Measurements from ENCODE around the gene NHERF1. TPM values are rescaled to one million over a fixed set of nuclear protein-coding genes. Genes with fewer than 3 reads are reported as not detected.

The NHERF1 gene
- polyA plus RNA-seq, 1 donor (not counting 4 experiments of a cell fraction or from before 2014, with no cell fraction given) = 45.6 TPM

GRCh38 chr17:74739227-74739831, 9.1 kb upstream of the NHERF1 start:
- Histone ChIP-seq H3K9me3 (ENCODE audit: control insufficient read depth, low read depth, low read length) (no peaks in the 10 kb centered on the region), H3K27me3 (ENCODE audit: control insufficient read depth, extremely low read depth, insufficient read depth, low read length) (peaks cover 50% of the 10 kb centered on the region), H3K4me2 (ENCODE audit: control insufficient read depth, extremely low read depth, insufficient read depth, low read depth, low read length) (no peak overlapping the region), H3K9ac (ENCODE audit: control insufficient read depth, extremely low read depth, insufficient read depth, low read length) (no peak overlapping the region), H3K27ac (ENCODE audit: control insufficient read depth, insufficient read depth, low read length) (no peak overlapping the region), H3K4me1 (ENCODE audit: control insufficient read depth, extremely low read depth, insufficient read depth, low read length) (peaks cover 2% of the 10 kb centered on the region), H3K4me3 (ENCODE audit: control insufficient read depth in 2 of 3, extremely low read depth in 1 of 3, insufficient read depth in 2 of 3, low read depth in 1 of 3, low read length in 3 of 3) (no peak overlapping the region), H3K9me1 (ENCODE audit: control insufficient read depth, extremely low read depth, insufficient read depth, low read length) (no peaks in the 10 kb centered on the region), H4K20me1 (ENCODE audit: control insufficient read depth, extremely low read depth, insufficient read depth, low read length) (peaks cover 2% of the 10 kb centered on the region), H2AFZ (ENCODE audit: control insufficient read depth, low read length) (no peak overlapping the region), H3K36me3 (ENCODE audit: control insufficient read depth in 2 of 2, extremely low read depth in 1 of 2, insufficient read depth in 2 of 2, low read length in 2 of 2) (no peaks in the 10 kb centered on the region), H3K79me2 (ENCODE audit: control insufficient read depth, insufficient read depth, low read length) (no peaks in the 10 kb centered on the region)
- no peak for FAIRE-seq
- DNase-seq (ENCODE audit: low read depth, low spot score) = no peak
- TF ChIP-seq EZH2 (IDR thresholded peaks at IDR 0.05; ENCODE audit: low read length) = no peak
- TF ChIP-seq, protein P1, sequence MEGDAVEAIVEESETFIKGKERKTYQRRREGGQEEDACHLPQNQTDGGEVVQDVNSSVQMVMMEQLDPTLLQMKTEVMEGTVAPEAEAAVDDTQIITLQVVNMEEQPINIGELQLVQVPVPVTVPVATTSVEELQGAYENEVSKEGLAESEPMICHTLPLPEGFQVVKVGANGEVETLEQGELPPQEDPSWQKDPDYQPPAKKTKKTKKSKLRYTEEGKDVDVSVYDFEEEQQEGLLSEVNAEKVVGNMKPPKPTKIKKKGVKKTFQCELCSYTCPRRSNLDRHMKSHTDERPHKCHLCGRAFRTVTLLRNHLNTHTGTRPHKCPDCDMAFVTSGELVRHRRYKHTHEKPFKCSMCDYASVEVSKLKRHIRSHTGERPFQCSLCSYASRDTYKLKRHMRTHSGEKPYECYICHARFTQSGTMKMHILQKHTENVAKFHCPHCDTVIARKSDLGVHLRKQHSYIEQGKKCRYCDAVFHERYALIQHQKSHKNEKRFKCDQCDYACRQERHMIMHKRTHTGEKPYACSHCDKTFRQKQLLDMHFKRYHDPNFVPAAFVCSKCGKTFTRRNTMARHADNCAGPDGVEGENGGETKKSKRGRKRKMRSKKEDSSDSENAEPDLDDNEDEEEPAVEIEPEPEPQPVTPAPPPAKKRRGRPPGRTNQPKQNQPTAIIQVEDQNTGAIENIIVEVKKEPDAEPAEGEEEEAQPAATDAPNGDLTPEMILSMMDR (optimal IDR thresholded peaks at IDR 0.05 in 1 of 3, IDR thresholded peaks at IDR 0.05 in 1 of 3, conservative IDR thresholded peaks at IDR 0.05 in 1 of 3; ENCODE audit: extremely low read depth in 1 of 3, insufficient read depth in 2 of 3, low read length in 3 of 3) = no peak
- dilution Hi-C loops (cut with MboI; ENCODE audit: extremely low pct_ligation_motif_present, low sequenced_read_pairs) = no loop called here

- H2AFZ ChIP-seq (ENCODE audit: control insufficient read depth, low read length) = no peak overlapping the region
- H3K4me2 ChIP-seq (ENCODE audit: control insufficient read depth, extremely low read depth, insufficient read depth, low read depth, low read length) = no peak overlapping the region
- no peaks in the 10 kb centered on the region for H3K9me1 ChIP-seq (ENCODE audit: control insufficient read depth, extremely low read depth, insufficient read depth, low read length)
- no peak overlapping the region for H3K27ac ChIP-seq (ENCODE audit: control insufficient read depth, insufficient read depth, low read length)
- no peak for FAIRE-seq
- no peaks in the 10 kb centered on the region for H3K9me3 ChIP-seq (ENCODE audit: control insufficient read depth, low read depth, low read length)
- TF ChIP-seq, protein P1 (optimal IDR thresholded peaks at IDR 0.05 in 1 of 3, IDR thresholded peaks at IDR 0.05 in 1 of 3, conservative IDR thresholded peaks at IDR 0.05 in 1 of 3; ENCODE audit: extremely low read depth in 1 of 3, insufficient read depth in 2 of 3, low read length in 3 of 3) = no peak
- no peak for TF ChIP-seq EZH2 (IDR thresholded peaks at IDR 0.05; ENCODE audit: low read length)
- dilution Hi-C loops (cut with MboI; ENCODE audit: extremely low pct_ligation_motif_present, low sequenced_read_pairs) = no loop called here
- H3K79me2 ChIP-seq (ENCODE audit: control insufficient read depth, insufficient read depth, low read length) = no peaks in the 10 kb centered on the region
- peaks cover 7% of the 10 kb centered on the region for H3K4me1 ChIP-seq (ENCODE audit: control insufficient read depth, extremely low read depth, insufficient read depth, low read length)
- H4K20me1 ChIP-seq (ENCODE audit: control insufficient read depth, extremely low read depth, insufficient read depth, low read length) = peaks cover 2% of the 10 kb centered on the region
- H3K4me3 ChIP-seq (ENCODE audit: control insufficient read depth in 2 of 3, extremely low read depth in 1 of 3, insufficient read depth in 2 of 3, low read depth in 1 of 3, low read length in 3 of 3) = no peak overlapping the region
- no peaks in the 10 kb centered on the region for H3K36me3 ChIP-seq (ENCODE audit: control insufficient read depth in 2 of 2, extremely low read depth in 1 of 2, insufficient read depth in 2 of 2, low read length in 2 of 2)
- H3K9ac ChIP-seq (ENCODE audit: control insufficient read depth, extremely low read depth, insufficient read depth, low read length) = no peak overlapping the region
- peaks cover 49% of the 10 kb centered on the region for H3K27me3 ChIP-seq (ENCODE audit: control insufficient read depth, extremely low read depth, insufficient read depth, low read length)
- DNase-seq (ENCODE audit: low read depth, low spot score) = no peak
Measured at GRCh38 chr17:74740173-74740572, 8.3 kb upstream of the NHERF1 start.
